GM08714 (cell line): ENCODE measurements around the gene PLAC9.

Experiments
- H3K4me3 ChIP-seq: fragments of 200-500 bp; sonication (Bioruptor generic); 2 replicates; pipeline ENCODE4 v1.5.1; 2014; ENCODE audit warnings: mild to moderate bottlenecking, low read length, inconsistent platforms
- ZNF274 ChIP-seq: IDR thresholded peaks from 2 replicates; pipeline ENCODE4 v1.6.1; 2012; ENCODE audit warnings: mild to moderate bottlenecking, low read depth, low read length

The PLAC9 gene

GRCh38 chr10:80160361-80161320 lies 28.1 kb downstream of the PLAC9 start:
- no peak overlapping the region for H3K4me3 ChIP-seq
- no peak for TF ChIP-seq ZNF274

- TF ChIP-seq ZNF274: no peak
- no peak overlapping the region for H3K4me3 ChIP-seq
Measured at GRCh38 chr10:80161321-80162083, 29.0 kb downstream of the PLAC9 start.

GRCh38 chr10:80163741-80164341 lies 31.3 kb downstream of the PLAC9 start:
- no peak for TF ChIP-seq ZNF274
- no peak overlapping the region for H3K4me3 ChIP-seq

GRCh38 chr10:80164596-80164995 lies 32.1 kb downstream of the PLAC9 start:
- no peak overlapping the region for H3K4me3 ChIP-seq
- TF ChIP-seq ZNF274: no peak

GRCh38 chr10:80165173-80165572 lies 32.6 kb downstream of the PLAC9 start:
- TF ChIP-seq ZNF274: no peak
- no peak overlapping the region for H3K4me3 ChIP-seq

- TF ChIP-seq ZNF274: no peak
- H3K4me3 ChIP-seq: no peak overlapping the region
Measured at GRCh38 chr10:80166581-80167470, 34.3 kb downstream of the PLAC9 start.

- no peak for TF ChIP-seq ZNF274
- no peak overlapping the region for H3K4me3 ChIP-seq
Measured at GRCh38 chr10:80167471-80168161, 35.1 kb downstream of the PLAC9 start.

GRCh38 chr10:80168162-80168511 lies 35.6 kb downstream of the PLAC9 start:
- TF ChIP-seq ZNF274: no peak
- H3K4me3 ChIP-seq: no peak overlapping the region

- H3K4me3 ChIP-seq: no peak overlapping the region
- TF ChIP-seq ZNF274: no peak
Measured at GRCh38 chr10:80168679-80169380, 36.3 kb downstream of the PLAC9 start.

DNA sequence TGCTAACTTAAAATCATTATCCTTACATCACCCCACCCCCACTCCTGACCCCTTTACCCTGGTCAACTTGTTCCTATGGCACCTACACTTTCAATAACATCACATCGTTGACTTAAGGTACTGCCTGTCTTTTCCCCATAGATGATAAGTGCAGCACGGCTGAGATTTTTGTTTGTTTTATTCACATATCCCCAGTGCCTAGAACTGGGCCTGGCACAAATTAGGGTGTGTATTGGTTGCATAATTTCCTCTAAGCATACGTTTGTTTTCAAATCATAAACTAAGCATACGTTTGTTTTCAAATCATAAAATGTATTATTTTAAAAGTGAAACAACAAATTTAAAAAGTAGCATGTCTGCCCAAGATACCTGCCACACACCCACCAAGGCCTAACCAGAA lies 37.5 kb downstream of the PLAC9 start:
- H3K4me3 ChIP-seq: no peak overlapping the region
- no peak for TF ChIP-seq ZNF274

DNA sequence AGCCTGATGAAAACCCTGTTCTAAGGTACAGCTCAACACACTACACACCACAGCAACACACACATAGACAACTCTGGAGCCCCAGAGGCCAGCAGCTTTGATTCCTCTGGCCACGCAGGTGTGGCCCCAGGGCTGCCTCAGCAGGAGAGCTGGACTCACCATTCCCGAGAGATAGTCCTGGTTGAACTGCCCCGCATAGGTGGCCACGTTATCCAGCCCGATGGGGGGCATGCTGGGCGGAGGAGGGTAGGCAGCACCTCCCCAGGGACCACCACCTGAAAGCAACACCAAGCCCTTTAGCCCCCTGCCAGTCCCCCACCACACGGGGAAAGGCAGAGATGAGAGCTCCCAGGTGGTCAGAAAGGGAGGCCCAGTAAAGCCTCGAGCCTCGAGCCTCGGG lies 38.1 kb downstream of the PLAC9 start:
- no peak for TF ChIP-seq ZNF274
- H3K4me3 ChIP-seq: no peak overlapping the region

DNA sequence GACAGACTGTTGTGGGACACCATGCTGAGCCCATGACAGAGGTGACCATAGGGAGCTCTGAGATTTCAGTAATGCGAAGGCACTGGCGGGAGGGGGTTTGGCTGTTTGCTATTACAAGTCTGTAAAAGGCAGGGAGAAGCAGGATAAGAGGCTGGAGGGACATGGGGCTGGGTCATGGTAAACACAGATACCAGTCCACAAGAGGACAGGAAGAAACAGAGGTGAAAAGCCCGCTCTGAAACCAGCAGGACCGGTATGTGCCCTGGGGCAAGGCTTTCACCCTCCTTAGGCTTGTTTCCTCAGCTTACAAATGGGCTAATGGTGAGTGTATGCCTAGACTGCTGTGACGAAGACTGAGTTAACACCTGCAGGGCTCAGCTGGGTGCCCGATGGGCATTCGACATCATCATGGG lies 38.7 kb downstream of the PLAC9 start:
- TF ChIP-seq ZNF274: no peak

More for the DNA sequence above, 38.7 kb downstream of the PLAC9 start:
- H3K4me3 ChIP-seq: no peak overlapping the region
